Measurements from ENCODE around the gene RPL23.

RPL23 gene

DNA sequence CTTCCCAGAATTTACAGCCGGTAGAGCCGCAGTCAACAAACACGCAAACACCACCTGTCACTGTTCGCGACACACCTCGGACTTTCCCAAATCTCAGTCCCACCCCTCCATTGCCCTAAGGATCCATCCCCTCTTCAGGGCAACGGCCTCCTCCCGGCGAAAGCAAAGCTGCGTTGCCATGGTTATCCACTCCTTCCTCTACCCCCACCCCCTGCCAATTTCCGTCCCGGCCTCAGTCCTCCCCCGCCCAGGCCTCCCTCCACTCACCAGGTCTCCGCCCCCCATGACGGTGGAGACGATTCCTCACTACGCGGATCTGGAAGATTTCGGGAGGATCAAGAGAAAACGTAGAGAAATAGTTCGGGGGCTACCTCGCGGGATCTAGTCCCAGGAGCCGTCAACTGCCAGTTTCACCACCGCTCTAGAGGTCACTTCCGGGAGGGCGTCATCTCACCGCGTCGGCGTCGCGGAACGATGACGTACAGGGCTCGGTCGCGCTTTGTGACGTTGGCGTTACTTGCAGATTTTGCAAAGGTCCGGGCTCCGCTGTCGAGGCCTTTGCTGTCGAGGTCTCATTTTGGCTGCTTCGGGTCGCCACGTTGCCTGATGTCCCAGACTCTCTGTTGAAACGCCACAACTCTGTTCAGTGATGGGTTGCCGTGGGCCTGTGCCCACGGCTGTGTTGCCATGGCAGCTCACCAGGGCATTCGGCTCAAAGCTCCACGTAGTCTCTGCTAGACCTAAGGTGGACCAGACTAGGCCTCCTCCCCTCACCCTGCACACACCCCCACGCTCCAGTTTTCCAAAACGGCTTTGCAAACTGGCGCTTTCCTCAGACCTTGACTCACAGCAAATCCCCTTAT is 28.4 kb downstream of the RPL23 start, which contains the start of gene CWC25:
Gene CWC25 (minus strand): TSS at position 423 of the 863 bp plus-strand sequence. CDS start 138 bp downstream, at position 285.
- TF ChIP-seq GATA1 (IDR thresholded peaks at IDR 0.05; ENCODE audit: low read depth, low read length) (no peak), POLR2A (IDR thresholded peaks at IDR 0.05; ENCODE audit: low read length) (peak; percentile 99)
- DNase-seq: peak; percentile 98 to 99

DNA sequence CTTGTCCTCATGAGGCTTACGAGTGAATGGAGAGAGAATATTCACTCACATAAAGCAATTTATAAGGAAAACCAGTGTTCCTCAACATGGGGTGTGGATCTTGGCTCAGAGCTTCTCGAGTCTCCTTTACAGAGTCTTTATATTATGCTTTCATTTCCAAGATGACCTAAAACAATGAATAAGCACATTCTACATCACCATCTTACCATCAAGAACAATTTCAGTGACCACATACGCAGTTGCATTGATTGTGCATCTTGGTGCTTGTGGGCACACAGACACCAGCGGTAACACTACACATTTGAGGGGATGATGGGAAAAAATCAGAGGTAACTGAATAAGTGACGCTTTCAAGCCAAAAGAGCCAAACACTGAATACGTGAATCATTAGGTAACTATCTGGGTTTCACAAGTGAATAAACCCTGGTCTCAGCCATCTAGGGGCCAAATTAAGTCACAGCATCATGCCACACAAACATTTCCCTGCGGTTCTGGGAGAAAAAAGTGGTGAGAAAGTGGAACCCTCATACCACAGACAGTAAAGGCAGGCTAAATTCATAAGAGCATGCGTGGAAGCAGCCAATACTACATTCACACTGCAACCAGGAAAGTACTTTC is 37.8 kb downstream of the RPL23 start:
- DNase-seq: no peak
- TF ChIP-seq POLR2A (IDR thresholded peaks at IDR 0.05; ENCODE audit: low read length) (no peak), GATA1 (IDR thresholded peaks at IDR 0.05; ENCODE audit: low read depth, low read length) (no peak)

DNA sequence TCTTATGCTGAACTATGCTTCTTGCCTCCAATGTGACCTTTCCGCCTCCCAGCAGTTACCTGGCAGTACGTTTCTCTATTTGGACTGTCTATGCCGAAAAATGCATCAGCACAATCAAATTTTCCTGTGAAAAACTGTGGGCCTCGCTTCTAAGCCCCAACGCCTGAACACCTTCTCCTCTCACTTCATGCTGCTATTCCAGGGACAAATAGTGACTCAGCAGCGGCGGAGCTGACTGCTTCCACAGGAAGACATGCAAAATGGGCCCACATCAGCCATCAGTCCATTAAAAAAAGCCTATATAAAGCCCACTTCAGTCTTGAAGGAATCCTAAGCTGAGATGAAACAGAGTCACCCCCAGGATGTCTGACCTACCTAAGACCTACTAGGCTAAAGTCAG is 43.7 kb downstream of the RPL23 start:
- TF ChIP-seq GATA1 (IDR thresholded peaks at IDR 0.05; ENCODE audit: low read depth, low read length): no peak
- no peak for TF ChIP-seq POLR2A (IDR thresholded peaks at IDR 0.05; ENCODE audit: low read length)
- DNase-seq: no peak

DNA sequence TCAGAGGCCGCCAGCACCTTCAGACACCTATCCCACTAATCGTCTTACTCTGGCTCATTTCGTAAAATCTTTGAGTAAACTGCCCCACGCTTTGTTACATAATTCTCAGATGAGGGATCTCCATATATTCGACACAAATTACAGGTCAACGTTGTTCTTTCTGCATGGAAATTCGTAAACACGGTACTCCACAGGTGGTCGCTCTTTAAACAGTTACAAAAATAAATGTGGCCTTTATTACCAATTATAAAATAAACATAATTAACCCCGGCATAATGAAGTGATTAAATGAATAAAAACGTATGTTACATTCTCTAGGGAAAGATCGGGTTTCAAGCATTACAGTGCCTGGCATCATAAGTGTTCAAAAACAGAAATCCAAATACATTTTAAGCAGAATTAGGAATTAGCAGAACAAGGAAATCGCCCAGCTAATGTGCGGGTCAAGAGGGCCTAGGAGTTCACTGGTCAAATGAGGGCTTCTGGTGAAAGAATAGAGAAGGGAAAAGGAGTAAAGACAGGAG is 53.2 kb downstream of the RPL23 start:
- TF ChIP-seq GATA1 (IDR thresholded peaks at IDR 0.05; ENCODE audit: low read depth, low read length) (no peak), POLR2A (IDR thresholded peaks at IDR 0.05; ENCODE audit: low read length) (no peak)
- no peak for DNase-seq

DNA sequence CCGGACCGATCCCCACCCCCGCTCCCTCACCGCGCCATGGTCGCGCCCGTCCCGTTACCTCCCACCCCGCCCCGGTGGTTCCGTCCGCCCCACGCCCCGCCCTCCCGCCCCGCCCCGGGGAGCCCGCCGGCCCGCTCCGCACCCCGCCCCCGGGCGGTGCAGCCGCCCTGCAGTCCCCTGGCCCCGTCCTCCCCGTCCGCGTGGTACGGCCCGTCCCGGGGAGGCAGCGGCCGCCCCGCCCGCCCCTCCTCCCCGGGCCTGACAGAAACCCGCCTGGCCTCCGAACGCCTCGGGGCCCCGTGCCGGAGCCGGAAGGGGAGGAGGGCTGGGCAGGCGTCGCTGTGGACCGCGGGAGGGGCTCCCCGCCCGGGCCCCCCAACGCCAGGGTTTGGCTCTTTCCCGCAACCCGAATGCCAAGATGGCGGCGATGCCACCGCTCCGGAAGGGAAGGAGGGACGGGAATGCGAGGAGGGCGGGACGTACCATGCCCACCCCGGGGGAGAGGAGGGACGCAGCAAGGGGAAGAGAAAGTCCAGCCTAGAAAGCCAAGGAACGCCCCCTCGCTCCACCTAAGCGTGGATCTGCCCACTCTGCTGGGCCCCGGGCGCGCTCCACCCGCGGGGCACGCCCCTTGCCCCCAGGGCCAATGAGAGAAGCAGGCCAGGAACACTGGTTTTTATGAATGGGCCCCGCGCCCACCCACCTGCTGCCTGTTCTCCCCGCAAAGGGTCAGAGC is 53.9 kb downstream of the RPL23 start, which contains the start of gene PIP4K2B:
Gene PIP4K2B (minus strand): TSS at position 56 of the 736 bp plus-strand sequence. CDS start 132 bp downstream, outside the sequence.
- TF ChIP-seq GATA1 (IDR thresholded peaks at IDR 0.05; ENCODE audit: low read depth, low read length) (no peak), POLR2A (IDR thresholded peaks at IDR 0.05; ENCODE audit: low read length) (peak; percentile 55)
- DNase-seq: peak; percentile 96 to 97

DNA sequence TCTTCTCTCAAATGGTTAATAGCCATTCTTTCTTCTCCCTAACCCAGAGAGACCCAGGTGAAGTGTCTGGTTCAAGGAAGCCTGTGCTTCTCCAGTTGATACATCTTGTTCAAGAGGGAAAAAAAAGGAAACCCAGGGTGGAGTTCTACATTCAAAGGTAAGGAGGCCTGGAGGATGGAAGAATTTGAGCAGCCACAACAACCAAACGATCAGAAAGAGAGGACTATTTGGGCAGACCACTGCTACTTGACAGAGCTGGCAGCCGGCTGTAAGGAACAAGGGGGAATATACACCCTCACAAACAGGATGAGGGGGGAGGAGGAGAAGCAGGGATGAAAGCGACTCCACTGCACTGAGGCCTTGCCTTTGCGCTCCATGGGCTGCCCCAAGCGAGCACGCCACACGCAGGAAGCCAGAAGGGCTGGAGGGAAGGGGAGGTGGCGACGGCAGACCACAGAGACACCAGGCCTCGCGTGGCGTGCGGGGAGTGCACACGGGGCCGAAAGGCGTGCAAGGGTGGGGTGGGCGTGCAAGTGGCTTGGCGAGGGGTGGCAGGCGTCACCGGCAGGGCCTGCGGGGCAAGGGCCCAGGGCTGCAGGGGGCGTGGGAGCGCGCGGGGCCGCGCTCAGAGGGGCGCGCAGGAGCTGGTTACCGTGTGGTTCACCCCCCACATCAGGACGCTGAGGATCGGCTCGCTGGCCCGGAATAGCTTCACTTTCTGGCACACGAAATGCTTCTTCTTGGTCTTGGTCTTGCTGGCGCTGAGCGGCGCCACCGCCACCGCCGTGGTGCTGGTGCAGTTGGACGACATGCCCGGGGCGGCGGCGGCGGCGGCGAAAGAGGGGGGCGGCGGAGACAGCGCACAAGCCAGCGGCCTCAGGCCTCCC is 54.7 kb downstream of the RPL23 start:
- TF ChIP-seq POLR2A (IDR thresholded peaks at IDR 0.05; ENCODE audit: low read length) (no peak), GATA1 (IDR thresholded peaks at IDR 0.05; ENCODE audit: low read depth, low read length) (no peak)
- DNase-seq: peak; percentile 82

Data from erythroblast (primary cell).